Endothelial cell of hepatic sinusoid (primary cell): ENCODE data around the gene HAUS8.

Experiments
- in situ Hi-C: cut with HindIII; loops from 2 replicates; pipeline ENCODE4 v1.10.0; 2017; ENCODE audit warnings: low sequenced_read_pairs

The HAUS8 gene

DNA sequence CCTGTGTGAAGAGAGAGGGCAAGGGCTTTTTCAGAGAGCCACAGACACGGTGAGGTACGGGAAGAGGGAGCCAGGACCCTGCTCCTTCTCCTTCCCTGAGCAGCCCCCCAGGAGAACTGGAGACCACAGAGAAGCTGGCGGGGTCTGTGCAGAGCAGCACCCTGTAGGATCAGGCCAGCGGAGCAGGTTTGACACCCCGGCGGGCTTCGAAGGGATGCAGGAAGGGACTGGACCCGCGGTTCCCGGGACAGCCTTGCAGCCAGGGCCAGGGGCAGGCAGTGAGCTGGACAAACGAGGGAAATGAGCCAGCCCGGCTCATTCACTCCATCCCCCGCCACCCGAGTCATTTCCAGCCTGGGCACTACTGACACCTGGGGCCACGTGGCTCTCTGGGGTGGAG is 70.9 kb downstream of the HAUS8 start:
- in situ Hi-C loops = no loop called here

DNA sequence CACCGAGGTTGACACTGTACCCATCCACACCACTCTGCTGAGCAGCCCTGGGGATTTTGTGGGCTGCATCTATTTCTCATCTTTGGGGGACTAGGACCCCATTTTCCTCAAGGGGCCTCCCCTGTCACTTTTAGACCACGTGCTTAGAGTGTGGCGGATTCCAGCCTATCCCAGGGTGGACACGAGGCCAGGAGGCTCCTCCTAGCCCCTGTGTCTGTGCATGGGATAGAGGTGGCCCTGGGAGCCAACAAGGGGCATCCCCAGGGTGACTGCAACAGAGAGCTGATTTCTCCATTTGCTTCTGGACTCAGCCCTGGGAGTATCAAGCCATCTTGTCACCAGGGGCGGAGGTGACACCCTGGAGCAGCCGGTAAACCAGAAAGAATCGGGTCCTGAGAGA is 72.8 kb downstream of the HAUS8 start:
- in situ Hi-C loops = no loop called here

DNA sequence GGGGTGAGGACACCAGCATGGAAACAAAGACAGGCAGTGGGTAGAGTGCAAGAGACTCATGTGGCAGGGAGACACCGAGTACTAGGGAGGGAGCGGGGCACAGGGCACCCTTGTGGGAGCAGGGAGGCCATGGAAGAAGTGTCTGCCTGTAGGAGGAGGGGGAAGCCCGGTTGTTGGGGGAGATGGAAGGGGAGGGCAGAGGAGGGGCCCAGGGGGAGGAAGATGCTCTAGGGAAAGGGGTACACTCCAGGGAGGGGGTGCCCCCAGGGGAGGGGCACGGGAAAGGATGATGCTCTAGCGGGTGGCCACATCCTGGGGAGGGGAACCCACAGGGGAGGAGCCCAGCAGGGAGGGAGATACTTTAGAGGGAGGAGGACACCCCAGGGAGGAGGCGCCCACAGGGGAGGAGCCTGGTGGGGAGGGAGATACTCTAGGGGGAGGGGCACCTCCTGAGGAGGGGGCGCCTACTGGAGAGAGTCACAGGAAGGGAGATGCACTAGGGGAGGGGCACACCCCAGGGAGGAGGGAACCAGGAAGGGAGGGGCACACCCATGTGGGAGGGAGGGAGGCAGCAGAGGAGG is 73.6 kb downstream of the HAUS8 start:
- in situ Hi-C loops = no loop called here
